Glomerular endothelial cell (primary cell): ENCODE measurements around the gene ANKRD33B. TPM values are rescaled to one million over a fixed set of nuclear protein-coding genes. Genes with fewer than 3 reads are reported as not detected.
"Not testable (repeated sequence)": the region's sequence is repeated elsewhere in the genome, so short reads cannot be mapped to it uniquely, and the experiment has no call there.

ENCODE experiments used
- DNase-seq: peaks from one replicate; pipeline ENCODE4 v3.0.0-alpha.2; 2011; ENCODE audit warnings: low read depth, low spot score; ENCODE audit errors: extremely low read depth
- total RNA-seq: library from RNA; depleted of rRNA; stranded (reverse); fragments of >200 nt; gene quantifications from 2 replicates; pipeline ENCODE4 v1.2.3, GENCODE V29; 2015

ANKRD33B gene
- total RNA-seq, 1 donor from 2014 or later = 6.1 TPM

- no peak for DNase-seq
Observed at GRCh38 chr5:10591966-10592365, 28.1 kb downstream of the ANKRD33B start.

GRCh38 chr5:10592601-10593000 lies 28.7 kb downstream of the ANKRD33B start:
- no peak for DNase-seq

GRCh38 chr5:10593531-10594181 lies 29.8 kb downstream of the ANKRD33B start:
- no peak for DNase-seq

GRCh38 chr5:10594591-10595210 lies 30.8 kb downstream of the ANKRD33B start:
- DNase-seq = no peak

- no peak for DNase-seq
Observed at GRCh38 chr5:10595293-10595671, 31.4 kb downstream of the ANKRD33B start.

- DNase-seq = peak; percentile 63
Observed at GRCh38 chr5:10595672-10596309, 31.9 kb downstream of the ANKRD33B start.

GRCh38 chr5:10596310-10596703 lies 32.4 kb downstream of the ANKRD33B start:
- DNase-seq = no peak

- no peak for DNase-seq
Observed at GRCh38 chr5:10596886-10597451, 33.1 kb downstream of the ANKRD33B start.

GRCh38 chr5:10599113-10599512 lies 35.2 kb downstream of the ANKRD33B start:
- no peak for DNase-seq

- DNase-seq = no peak
Observed at GRCh38 chr5:10599862-10600284, 36.0 kb downstream of the ANKRD33B start.

GRCh38 chr5:10600626-10601245 lies 36.9 kb downstream of the ANKRD33B start:
- no peak for DNase-seq

GRCh38 chr5:10601246-10602030 lies 37.6 kb downstream of the ANKRD33B start:
- peak; percentile 86 for DNase-seq

- DNase-seq = no peak
Observed at GRCh38 chr5:10602031-10602806, 38.3 kb downstream of the ANKRD33B start.

- no peak for DNase-seq
Observed at GRCh38 chr5:10604975-10605374, 41.1 kb downstream of the ANKRD33B start.

- DNase-seq = not testable (repeated sequence)
Observed at GRCh38 chr5:10606632-10607022, 42.8 kb downstream of the ANKRD33B start.

- no peak for DNase-seq
Observed at GRCh38 chr5:10607023-10607665, 43.3 kb downstream of the ANKRD33B start.

GRCh38 chr5:10607666-10608073 lies 43.8 kb downstream of the ANKRD33B start:
- no peak for DNase-seq

- DNase-seq = not testable (repeated sequence)
Observed at GRCh38 chr5:10608081-10608480, 44.2 kb downstream of the ANKRD33B start.

- no peak for DNase-seq
Observed at GRCh38 chr5:10610058-10610457, 46.2 kb downstream of the ANKRD33B start.
